Skeletal muscle satellite cell (primary cell): ENCODE measurements around the gene C2orf49.

Experiments
- H3K27me3 ChIP-seq: 2 replicates; pipeline ENCODE4 v1.7.0; 2013; ENCODE audit warnings: low read length; ENCODE audit not compliant: control insufficient read depth, insufficient read depth
- H3K36me3 ChIP-seq: 2 replicates; pipeline ENCODE4 v1.7.0; 2013; ENCODE audit warnings: mild to moderate bottlenecking, control low read depth, low read length; ENCODE audit not compliant: insufficient read depth
- H3K4me1 ChIP-seq: 2 replicates; pipeline ENCODE4 v1.7.0; 2013; ENCODE audit warnings: low read length; ENCODE audit not compliant: control insufficient read depth, insufficient read depth
- H3K4me2 ChIP-seq: 2 replicates; pipeline ENCODE4 v1.7.0; 2013; ENCODE audit warnings: mild to moderate bottlenecking, low read length
- H3K4me3 ChIP-seq: 2 replicates; pipeline ENCODE4 v1.7.0; 2013; ENCODE audit warnings: low read length
- H3K9ac ChIP-seq: 2 replicates; pipeline ENCODE4 v1.7.0; 2013; ENCODE audit warnings: mild to moderate bottlenecking, low read depth, low read length, moderate library complexity
- H3K9me3 ChIP-seq: replicated peaks from 2 replicates; pipeline ENCODE4 v1.7.0; 2013; ENCODE audit warnings: mild to moderate bottlenecking, control low read depth, low read length

Gene C2orf49

DNA sequence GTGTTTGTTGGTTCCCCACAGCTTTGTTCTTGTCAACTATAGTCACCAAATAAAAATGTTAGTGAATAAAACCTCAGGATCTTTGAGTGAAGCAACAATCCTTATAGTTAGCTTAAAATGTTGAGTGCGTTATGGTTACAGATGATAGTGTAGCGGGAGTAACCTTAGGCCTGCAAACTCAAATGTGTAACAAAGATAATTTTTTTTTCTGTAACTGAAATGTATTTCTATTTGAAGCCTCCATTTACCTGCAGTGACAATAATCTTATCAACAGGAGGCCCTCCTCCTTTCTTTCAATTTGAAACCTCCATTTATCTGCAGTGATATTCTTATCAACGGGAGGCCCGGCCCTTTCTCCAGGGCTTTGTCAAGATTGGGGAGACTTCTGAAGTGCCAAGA is 3.1 kb upstream of the C2orf49 start:
- no peak overlapping the region for H3K4me3 ChIP-seq
- H3K9ac ChIP-seq, result no peak overlapping the region
- H3K9me3 ChIP-seq, result no peaks in the 10 kb centered on the region
- no peaks in the 10 kb centered on the region for H3K27me3 ChIP-seq
- H3K4me2 ChIP-seq, result no peak overlapping the region
- H3K36me3 ChIP-seq, result peaks cover 2% of the 10 kb centered on the region
- peaks cover 20% of the 10 kb centered on the region for H3K4me1 ChIP-seq

DNA sequence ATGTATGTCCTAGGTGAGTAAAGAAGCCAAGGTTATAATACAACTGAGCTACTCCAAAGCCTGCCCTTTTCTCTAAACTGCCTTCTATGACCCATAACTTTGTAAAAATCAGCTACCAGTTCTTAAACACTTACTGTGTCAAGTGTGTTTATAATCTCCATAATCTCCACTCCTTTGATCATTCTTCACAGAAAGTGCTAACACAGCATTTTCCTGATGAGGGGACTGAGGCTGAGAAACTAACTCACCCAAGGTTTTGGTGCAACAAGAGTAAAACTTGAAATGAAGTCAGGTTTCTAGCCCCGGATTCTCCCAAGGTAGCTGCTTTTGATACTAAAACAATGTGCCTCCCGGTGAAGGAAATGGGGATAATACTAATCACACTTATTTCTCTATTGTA is 1.9 kb upstream of the C2orf49 start:
- Histone ChIP-seq H3K36me3 (peaks cover 9% of the 10 kb centered on the region), H3K4me3 (no peak overlapping the region), H3K9me3 (no peaks in the 10 kb centered on the region), H3K27me3 (no peaks in the 10 kb centered on the region), H3K4me1 (peaks cover 16% of the 10 kb centered on the region), H3K9ac (no peak overlapping the region), H3K4me2 (no peak overlapping the region)

DNA sequence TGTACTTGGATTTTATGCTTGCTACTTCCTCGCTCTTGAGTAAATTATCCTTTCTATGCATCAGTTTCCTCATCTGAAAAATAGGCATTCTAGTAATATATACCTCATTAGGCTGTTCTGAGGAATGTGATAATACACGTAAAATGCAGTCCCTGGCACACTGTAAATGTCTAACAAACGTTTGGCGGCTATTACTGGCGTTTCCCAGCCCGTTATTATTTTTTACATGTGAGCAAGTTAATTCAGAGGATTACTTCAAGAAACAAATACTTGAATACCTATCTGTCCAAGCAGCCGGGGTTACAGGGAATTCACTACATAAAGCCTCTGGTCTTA is 586 bp upstream of the C2orf49 start:
- Histone ChIP-seq H3K36me3 (peaks cover 21% of the 10 kb centered on the region), H3K4me3 (peak overlapping the region; percentile 92), H3K27me3 (no peaks in the 10 kb centered on the region), H3K9me3 (no peaks in the 10 kb centered on the region), H3K9ac (peak overlapping the region; percentile 97), H3K4me1 (peaks cover 12% of the 10 kb centered on the region), H3K4me2 (peak overlapping the region; percentile 88)

DNA sequence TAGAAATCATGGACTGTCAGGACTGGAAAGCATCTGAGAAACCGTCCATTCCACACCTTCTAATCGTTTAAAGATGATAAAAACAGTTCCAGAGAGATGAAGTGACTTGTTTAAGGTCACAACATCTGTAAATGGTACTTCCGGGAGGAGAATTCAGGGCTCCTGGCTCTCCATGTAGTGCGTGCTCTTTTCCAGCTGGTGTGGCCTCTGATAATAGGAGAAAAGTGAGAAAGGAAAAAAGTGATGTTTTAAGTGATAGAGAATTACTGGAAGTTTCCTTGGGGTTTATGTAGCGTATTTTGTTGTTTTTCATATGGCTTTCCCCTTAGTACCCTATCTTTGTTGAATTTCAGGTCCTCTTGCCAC is 663 bp downstream of the C2orf49 start:
- H3K9ac ChIP-seq, result peak overlapping the region; percentile 97
- H3K4me2 ChIP-seq, result peak overlapping the region; percentile 87
- no peaks in the 10 kb centered on the region for H3K27me3 ChIP-seq

DNA sequence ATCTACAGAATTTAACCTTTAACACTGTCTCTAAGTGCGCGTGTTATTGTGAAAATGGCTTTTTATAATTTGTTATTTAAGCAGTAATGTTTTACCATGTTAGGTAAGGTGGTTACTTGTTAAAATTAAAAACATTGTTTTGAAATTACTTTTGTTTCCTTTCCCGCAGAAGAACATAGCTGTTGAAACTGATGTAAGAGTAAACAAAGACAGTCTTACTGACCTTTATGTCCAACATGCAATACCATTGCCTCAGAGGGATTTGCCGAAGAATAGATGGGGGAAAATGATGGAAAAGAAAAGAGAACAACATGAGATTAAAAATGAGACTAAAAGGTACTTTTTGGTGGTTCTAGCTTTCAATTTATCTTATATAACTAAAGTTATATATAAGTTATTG is 2.1 kb downstream of the C2orf49 start:
- H3K27me3 ChIP-seq, result no peaks in the 10 kb centered on the region
- H3K36me3 ChIP-seq, result peaks cover 33% of the 10 kb centered on the region
- H3K9me3 ChIP-seq, result no peaks in the 10 kb centered on the region
- peaks cover 12% of the 10 kb centered on the region for H3K4me1 ChIP-seq
- peak overlapping the region; percentile 92 for H3K4me3 ChIP-seq
- H3K4me2 ChIP-seq, result peak overlapping the region; percentile 87
- H3K9ac ChIP-seq, result peak overlapping the region; percentile 97

More for the DNA sequence above, 663 bp downstream of the C2orf49 start:
- Histone ChIP-seq H3K4me1 (peaks cover 12% of the 10 kb centered on the region), H3K4me3 (peak overlapping the region; percentile 92), H3K9me3 (no peaks in the 10 kb centered on the region), H3K36me3 (peaks cover 29% of the 10 kb centered on the region)

DNA sequence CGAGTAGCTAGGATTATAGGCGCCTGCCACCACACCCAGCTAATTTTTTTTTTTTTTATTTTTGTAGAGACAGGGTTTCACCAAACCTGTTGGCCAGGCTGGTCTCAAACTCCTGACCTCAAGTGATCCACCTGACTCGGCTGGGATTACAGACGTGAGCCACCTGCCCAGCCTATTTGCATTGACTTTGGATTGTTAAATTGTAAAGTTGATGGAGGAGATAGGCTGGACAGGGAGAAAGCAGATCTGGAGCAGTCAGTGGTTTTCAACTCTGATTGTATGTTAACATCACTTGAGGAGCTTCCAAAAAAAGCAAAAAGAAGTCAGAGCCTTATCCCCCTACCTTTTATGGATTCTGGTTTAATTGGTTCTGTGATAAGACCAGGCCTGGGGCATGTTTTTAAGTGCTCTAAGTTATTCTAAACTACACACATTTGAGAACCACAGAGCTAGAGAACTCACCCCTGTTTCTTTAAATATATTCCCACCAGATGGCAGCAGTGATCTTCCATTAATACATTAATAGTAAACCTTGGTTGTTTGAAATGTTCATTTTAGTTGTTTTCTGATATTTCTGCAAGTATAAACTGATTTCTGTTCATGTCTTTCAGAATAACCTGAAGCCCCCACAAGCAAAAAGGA is 7.5 kb downstream of the C2orf49 start:
- H3K36me3 ChIP-seq, result peaks cover 70% of the 10 kb centered on the region
- no peak overlapping the region for H3K4me2 ChIP-seq
- H3K9ac ChIP-seq, result no peak overlapping the region
- no peaks in the 10 kb centered on the region for H3K9me3 ChIP-seq
- no peaks in the 10 kb centered on the region for H3K4me1 ChIP-seq
- H3K27me3 ChIP-seq, result no peaks in the 10 kb centered on the region
- H3K4me3 ChIP-seq, result no peak overlapping the region

DNA sequence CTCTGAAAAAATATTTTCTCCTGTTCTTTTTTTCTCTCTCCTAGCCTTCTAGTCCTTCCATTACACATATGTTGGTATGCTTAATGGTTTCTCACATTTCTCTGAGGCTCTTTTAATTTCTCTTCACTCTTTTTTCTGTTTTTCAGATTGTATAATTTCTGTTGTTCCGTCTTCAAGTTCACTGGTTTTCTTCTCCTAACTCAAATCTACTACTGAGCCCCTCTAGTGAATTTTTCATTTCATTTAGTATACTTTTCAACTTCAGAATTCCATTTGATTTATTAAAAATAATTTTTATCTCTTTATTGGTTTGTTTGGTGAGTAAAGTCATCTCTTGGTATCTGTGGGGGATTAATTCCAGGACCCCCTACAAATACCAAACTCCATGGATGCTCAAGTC is 19.8 kb downstream of the C2orf49 start:
- no peak overlapping the region for H3K4me3 ChIP-seq

DNA sequence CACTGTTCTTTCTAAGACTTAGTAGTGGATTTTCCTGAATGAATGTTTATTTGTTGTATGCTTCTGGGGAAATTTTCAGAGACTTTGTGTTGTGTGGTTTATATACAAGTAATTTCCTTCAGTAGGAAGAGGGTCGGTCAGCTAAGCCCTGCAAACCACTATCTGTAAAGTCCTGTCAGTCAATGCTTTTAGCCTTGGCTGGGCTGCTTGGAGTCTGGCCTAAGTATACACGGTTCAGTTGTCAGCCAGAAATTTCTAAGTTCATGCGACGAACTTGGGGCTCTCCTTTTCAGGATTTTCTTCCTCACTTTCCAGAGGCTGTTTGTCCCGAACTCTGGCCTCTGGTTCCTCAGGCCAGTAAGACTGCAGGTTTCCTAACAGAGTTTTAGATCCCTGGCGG is 21.3 kb downstream of the C2orf49 start:
- H3K36me3 ChIP-seq, result peaks cover 62% of the 10 kb centered on the region
- H3K4me3 ChIP-seq, result no peak overlapping the region
- no peak overlapping the region for H3K4me2 ChIP-seq
- no peak overlapping the region for H3K9ac ChIP-seq
- peaks cover 2% of the 10 kb centered on the region for H3K4me1 ChIP-seq
- no peaks in the 10 kb centered on the region for H3K27me3 ChIP-seq
- no peaks in the 10 kb centered on the region for H3K9me3 ChIP-seq

More for the DNA sequence above, 19.8 kb downstream of the C2orf49 start:
- Histone ChIP-seq H3K4me1 (peaks cover 2% of the 10 kb centered on the region), H3K27me3 (no peaks in the 10 kb centered on the region), H3K9me3 (no peaks in the 10 kb centered on the region), H3K36me3 (peaks cover 47% of the 10 kb centered on the region), H3K4me2 (no peak overlapping the region), H3K9ac (no peak overlapping the region)

DNA sequence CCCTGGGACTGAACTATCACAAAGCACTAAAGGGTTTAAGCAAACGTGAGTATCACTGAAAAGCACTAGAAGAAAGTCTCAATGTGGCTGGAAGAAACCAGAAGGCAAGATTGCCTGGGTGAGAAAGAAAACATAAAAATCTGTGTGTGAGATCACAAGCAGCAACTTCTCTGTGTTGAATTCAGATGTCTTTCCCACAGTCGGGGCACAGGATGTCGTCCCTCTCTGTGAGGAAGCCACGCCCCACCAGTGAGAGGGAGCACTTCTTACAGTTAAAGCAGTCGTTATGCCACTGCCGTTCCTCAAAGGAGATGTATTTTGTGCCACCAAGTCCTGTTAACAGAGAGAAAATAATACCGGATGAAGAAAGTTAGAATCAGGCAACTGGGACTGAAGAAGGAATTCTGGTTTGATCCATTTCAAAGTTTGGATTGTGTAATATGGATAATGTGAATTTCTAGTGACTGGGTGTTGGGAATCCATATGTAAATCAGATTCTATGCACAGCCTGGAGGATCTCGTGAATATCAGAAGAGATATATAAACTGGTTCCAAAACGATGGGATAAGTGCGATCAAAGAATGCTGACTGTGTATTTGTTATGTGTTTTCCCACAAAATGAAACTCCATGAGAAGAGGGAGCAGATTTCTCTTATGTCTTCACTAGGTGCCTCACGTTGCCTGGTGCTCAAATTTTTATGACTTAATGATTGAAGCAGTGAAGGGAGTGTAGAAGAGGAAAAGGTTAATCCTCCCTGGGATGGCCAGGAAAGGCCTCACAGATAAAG is 24.0 kb downstream of the C2orf49 start:
- H3K9me3 ChIP-seq, result no peaks in the 10 kb centered on the region
- H3K27me3 ChIP-seq, result no peaks in the 10 kb centered on the region
- H3K4me1 ChIP-seq, result peaks cover 6% of the 10 kb centered on the region
- H3K4me2 ChIP-seq, result no peak overlapping the region
- H3K4me3 ChIP-seq, result no peak overlapping the region
- H3K9ac ChIP-seq, result no peak overlapping the region
- peaks cover 84% of the 10 kb centered on the region for H3K36me3 ChIP-seq

DNA sequence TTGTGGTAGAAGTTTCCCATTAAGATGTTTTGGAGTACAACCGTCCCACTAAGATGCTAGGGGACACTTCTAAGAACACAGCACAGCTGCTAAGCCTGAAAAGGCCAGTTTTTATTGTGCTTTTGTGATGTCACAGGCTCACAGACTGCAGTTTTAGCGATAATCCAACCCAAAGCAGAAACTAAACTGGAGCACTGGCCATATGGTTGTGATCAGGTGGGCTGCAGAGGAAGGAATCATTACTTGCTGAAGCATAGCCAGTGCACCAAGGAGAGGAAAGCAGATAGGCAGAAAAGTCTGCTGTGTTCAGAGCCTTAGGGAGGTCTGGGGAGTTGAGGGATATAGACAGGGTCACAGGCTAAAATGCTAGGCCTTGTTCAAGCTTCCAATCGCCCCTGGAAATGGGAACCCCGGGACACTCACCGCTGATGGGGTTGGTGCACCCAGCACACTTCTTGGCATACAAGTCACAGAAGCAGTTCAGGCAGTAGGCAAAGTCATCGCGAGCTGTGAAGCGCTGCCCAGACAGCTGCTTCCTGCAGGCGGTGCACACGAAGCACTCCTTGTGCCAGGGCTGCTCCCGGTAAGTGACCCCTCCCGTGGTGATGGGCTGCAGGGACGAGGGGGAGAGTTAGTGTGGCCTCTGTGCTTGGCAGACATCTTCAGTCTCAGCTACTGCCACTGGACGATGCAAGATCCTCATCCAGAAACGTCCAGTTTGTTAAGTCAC is 25.7 kb downstream of the C2orf49 start:
- Histone ChIP-seq H3K4me2 (no peak overlapping the region), H3K4me3 (no peak overlapping the region), H3K9me3 (no peaks in the 10 kb centered on the region), H3K27me3 (no peaks in the 10 kb centered on the region), H3K9ac (no peak overlapping the region), H3K36me3 (peaks cover 94% of the 10 kb centered on the region), H3K4me1 (peaks cover 6% of the 10 kb centered on the region)

DNA sequence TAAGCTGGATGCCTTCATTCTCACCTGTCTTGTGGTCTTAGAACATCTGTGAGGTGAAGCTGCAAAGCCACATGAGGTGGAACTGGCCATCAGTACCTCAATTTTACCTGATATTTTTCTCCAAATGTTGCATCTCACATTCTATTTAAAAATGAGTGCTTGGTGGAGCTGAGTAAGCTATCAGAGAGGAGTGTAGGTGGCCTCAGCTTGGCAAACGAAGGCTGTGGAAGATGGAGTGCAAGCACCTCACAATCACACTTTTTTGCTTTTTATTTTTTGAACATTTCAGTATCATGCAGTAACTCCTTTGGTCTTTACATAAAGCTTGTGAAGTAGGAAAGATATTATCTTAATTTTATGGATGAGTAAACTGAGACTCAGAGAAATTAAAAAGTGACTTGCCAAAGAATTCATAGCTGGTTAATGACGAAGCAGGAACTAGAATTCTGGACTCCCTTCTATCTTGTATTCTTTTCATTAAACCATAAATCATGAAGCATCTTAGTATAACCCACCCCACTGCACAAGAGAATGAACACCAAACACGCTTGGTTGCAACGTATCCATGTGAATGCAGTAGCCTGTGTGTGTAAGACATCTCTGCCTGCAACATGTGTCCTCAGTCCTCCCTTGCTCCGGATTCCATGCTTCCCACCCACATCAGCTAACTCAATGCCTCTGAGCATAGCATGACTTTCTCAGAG is 27.2 kb downstream of the C2orf49 start:
- no peaks in the 10 kb centered on the region for H3K27me3 ChIP-seq
- H3K4me1 ChIP-seq, result peaks cover 10% of the 10 kb centered on the region
- no peaks in the 10 kb centered on the region for H3K9me3 ChIP-seq
- no peak overlapping the region for H3K9ac ChIP-seq
- peaks cover 94% of the 10 kb centered on the region for H3K36me3 ChIP-seq
- no peak overlapping the region for H3K4me3 ChIP-seq
- H3K4me2 ChIP-seq, result no peak overlapping the region
